NCI-H82 (cell line): Measurements from ENCODE around the gene WDR72.

Experiments
- DNase-seq: peaks from one replicate; lab custom pipeline; 2025; lab: John Stamatoyannopoulos, UW

Gene WDR72

GRCh38 chr15:53535886-53536285, 223.6 kb downstream of the WDR72 start:
- DNase-seq: peak; percentile 82

- DNase-seq: no peak
Observed at GRCh38 chr15:53534105-53534839, 225.2 kb downstream of the WDR72 start.

- no peak for DNase-seq
Observed at GRCh38 chr15:53530761-53531160, 228.7 kb downstream of the WDR72 start.

- no peak for DNase-seq
Observed at GRCh38 chr15:53527996-53528395, 231.5 kb downstream of the WDR72 start.

GRCh38 chr15:53525894-53526293, 233.6 kb downstream of the WDR72 start:
- no peak for DNase-seq

GRCh38 chr15:53522991-53523390, 236.5 kb downstream of the WDR72 start:
- DNase-seq: peak; percentile 66

DNA sequence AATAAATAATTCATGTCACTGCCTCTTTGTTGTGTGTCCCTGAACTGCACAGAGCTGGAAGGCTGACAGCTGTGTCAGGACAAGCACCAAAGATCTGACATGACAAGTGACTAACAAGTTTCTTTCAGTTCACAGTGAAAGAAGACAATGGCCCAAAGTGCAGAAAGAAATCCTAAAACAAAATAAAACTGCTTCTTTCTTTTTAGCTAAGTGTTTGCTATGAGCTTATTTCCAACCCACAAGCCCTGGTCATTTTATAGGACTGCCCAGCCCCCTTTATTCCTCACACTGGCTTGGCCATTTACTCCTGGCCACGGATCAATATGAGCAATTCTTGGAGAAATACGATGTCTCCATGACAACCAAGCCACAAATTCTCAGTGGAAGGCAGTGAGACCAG, 238.5 kb downstream of the WDR72 start:
- DNase-seq: no peak

DNA sequence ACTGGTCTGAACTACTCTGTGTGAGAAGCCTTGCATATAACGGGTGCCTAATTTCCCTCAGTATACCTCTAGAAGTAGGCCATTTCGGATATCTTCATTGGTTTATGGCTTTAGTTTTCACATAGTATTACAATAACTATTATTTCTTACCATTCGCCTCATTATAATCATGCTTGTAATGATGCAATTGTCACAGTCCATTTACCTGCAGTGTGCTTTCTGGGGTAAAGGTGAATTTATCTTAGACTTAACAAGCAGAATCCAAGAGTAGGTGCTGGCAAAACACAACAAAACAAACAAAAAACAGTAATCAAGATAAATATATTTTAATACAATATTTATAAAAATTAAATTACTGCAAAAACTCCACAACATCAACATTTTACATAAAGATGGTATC, 246.0 kb downstream of the WDR72 start:
- no peak for DNase-seq

GRCh38 chr15:53512029-53512428, 247.4 kb downstream of the WDR72 start:
- peak; percentile 17 for DNase-seq

- no peak for DNase-seq
Observed at GRCh38 chr15:53511175-53511574, 248.3 kb downstream of the WDR72 start.

- no peak for DNase-seq
Observed at GRCh38 chr15:53506370-53506769, 253.1 kb downstream of the WDR72 start.

DNA sequence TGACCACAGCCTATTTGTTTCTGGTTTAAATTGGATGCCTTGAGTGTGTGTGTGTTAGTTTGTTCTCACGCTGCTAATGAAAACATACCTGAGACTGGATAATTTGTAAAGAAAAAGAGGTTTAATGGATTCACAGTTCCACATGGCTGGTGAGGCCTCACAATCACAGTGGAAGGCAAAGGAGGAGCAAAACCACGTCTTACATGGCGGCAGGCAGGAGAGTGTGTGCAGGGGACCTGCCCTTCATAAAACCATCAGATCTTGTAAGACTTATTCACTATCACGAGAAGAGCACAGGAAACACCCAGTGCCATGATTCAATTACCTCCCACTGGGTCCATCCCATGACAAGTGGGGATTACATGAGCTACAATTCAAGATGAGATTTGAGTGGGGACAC, 260.5 kb downstream of the WDR72 start:
- no peak for DNase-seq

- no peak for DNase-seq
Observed at GRCh38 chr15:53490341-53490740, 269.1 kb downstream of the WDR72 start.

DNA sequence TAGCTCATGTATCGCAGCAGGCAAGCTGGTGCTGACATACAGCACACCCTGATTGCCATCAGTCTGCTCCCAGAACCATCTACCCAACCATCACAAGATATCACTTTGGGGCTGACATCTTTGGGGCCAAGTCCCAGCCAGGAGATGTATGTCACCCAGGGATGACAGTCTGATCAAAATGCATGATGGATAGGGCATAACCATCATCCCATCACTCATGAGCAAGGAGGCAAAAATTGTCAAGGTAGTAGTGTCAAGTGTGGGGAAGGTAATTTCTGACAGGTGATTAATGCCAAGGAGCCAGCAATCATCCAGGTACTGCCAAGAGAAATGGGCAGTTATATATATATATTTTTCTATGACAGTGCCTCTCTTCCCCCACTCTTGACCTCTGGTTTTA, 277.4 kb downstream of the WDR72 start:
- DNase-seq: no peak

DNA sequence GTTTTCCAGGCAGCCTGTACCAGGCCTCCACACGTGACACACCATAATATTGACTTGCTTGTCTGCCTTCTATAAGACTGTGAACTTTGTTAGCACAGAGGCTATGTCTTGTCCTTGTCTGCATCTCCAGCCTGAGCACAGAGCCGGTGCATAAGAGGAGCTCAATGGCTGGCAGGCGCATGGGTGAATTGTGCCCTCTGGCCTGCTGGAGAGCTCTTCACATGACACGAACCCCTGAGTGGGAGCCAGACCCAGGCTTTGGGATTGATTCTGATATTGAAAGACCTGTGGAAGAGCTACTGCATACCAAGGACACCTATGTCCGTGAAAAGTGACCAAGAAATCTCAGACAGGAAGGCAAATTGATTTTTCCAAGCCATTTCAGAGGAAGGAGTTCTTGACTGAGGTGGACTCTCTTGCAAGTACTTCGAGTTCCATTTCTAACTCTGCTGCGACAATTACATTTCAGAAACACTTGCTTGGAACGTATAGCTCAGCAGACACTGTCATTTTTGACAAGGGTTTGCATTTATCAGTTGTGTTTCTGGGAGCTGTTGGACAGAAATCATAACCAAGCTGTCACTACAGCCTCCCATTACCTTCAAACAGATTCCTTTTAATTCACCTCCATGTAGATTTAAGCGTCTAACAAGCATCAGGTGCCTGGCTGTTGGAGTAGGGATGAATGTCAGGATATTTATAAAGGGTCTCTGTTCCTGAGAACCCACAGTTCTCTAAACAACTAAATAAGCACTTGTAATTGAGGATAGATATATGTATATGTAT, 281.3 kb downstream of the WDR72 start:
- no peak for DNase-seq

DNA sequence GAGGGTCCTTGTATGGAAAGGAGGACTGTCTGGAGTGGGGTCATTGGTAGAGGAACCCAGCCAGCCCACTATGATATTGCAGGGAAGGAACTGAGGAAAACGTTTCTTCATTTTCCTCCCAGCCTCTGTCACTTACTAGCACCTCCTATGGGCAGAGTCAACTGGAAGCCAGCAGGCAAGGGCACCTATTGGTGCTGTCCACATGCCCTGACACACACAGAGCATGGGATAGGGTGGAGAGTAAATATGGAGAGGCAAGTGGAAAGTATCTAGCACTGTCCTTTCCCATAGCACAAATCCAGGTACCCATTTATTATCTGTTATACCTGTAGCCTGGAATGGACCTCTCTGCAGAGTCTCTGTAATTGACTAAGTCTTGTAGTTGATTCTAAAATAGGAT, 285.6 kb downstream of the WDR72 start:
- no peak for DNase-seq

DNA sequence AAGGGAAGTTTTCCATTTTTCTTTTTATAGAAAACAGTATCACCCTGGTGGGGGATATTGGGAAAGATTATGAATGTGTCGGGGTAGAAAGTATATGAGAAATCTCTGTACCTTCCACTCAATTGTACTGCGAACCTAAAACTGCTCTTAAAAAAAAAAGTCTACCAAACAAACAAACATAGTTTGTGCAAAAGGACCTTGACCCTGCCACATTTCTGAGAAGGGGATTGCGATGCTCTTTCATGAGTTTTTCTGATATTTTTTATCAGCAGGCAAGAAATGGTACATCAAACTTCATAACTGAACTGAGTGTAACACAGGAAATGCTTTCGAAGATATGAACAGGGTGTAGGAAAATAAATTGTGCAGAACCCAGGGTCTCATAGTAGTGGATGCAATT, 286.0 kb downstream of the WDR72 start:
- DNase-seq: no peak

GRCh38 chr15:53472883-53473282, 286.6 kb downstream of the WDR72 start:
- DNase-seq: no peak

DNA sequence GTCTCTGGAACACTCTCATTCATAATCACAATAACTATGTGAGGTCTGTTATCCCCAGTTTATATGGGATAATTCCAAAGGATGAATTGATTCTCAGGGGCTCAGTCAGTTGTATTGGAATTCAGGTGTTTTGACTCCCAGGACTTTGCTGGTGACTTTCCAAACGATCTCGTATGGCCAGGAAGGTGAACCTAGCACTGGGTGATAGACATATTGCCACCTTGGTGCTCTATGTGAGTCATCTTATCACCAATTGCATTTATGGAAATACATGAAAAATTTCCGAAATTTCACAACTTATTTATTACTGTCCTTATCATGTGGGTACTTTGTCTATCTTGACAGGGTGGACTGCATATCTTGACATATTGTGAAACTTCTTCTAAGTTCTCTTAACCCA, 287.3 kb downstream of the WDR72 start:
- DNase-seq: no peak

DNA sequence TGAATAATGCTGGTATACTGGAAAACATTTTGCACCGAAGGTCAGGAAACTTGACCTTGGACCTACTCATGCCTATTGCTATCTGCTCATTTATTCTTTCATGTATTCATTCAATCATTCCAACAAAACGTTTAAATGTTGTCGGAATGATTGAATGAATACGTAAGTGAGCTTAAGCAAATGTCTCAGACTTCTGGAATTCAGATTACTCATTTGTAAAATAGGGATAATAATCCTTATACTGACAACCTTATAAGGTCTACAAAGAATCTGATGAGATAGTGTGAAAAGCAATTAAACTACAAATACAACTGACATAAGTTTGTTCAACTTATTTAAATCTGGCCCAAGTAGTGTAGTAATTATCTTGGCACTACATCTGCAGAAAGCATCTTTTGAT, 288.7 kb downstream of the WDR72 start:
- DNase-seq: no peak

- no peak for DNase-seq
Observed at GRCh38 chr15:53469422-53469821, 290.0 kb downstream of the WDR72 start.
